Ecto neural progenitor cell (in vitro differentiated cells): ENCODE measurements around the gene CHAF1A.

Experiments used
- DNase-seq: peaks from one replicate; pipeline ENCODE4 v3.0.0-alpha.2; 2018; ENCODE audit warnings: low spot score

CHAF1A gene

DNA sequence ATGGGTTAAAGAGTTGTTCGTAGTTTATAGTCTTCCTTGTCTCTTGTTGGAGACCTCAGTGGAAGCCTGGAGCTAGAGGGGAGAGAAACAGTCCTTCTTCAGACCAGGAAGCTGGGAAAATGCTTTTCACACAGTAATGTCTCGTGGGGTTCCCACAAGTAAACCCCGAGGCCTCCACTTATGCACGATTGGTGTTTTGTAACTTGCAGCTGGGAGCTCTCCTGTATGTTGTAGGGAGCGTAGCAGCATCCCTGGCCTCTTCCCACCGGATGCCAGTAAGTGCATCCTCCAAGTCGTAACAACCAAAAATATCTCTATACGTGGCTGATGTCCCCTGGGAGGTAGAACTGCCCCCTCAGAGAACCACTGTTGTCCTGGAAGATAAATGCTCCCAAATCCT is 3.5 kb downstream of the CHAF1A start:
- DNase-seq: no peak

DNA sequence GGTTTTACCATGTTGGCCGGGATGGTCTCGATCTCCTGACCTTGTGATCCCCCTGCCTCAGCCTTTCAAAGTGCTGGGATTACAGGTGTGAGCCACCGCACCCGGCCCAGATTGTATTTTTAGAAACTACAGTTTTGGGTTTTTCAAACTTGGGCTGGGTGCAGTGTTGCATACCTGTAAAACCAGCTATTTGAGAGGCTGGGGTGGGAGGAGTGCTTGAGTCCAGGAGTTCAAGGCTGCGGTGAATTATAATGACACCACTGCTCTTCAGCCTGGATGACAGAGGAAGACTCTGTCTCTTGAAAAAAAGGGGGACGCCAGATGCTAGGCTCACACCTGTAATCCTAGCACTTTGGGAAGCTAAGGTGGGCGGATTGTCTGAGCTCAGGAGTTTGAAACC is 4.2 kb downstream of the CHAF1A start:
- no peak for DNase-seq

DNA sequence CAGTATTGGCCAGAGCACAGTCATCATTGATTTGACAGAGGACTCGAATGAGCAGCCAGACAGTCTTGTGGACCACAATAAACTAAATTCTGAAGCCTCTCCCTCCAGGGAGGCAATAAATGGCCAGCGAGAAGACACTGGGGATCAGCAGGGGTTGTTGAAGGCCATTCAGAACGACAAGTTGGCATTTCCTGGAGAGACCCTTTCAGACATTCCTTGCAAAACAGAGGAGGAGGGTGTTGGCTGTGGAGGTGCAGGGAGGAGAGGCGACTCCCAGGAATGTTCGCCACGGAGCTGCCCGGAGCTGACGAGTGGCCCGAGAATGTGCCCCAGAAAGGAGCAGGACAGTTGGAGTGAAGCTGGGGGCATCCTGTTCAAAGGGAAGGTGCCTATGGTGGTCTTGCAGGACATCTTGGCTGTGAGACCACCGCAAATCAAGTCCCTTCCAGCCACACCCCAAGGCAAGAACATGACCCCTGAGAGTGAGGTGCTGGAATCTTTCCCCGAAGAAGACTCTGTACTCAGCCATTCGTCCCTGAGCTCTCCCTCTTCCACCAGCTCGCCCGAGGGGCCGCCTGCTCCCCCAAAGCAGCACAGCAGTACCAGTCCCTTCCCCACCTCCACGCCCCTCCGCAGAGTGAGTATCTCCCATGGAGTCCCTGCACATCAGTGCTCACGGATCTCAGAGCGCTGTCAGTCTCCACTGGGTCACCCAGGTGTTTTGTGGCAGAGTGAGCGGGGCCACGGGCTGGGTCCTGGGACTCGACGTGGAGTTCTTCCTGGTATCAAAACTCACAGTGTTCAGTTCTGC is 6.9 kb downstream of the CHAF1A start:
- no peak for DNase-seq

DNA sequence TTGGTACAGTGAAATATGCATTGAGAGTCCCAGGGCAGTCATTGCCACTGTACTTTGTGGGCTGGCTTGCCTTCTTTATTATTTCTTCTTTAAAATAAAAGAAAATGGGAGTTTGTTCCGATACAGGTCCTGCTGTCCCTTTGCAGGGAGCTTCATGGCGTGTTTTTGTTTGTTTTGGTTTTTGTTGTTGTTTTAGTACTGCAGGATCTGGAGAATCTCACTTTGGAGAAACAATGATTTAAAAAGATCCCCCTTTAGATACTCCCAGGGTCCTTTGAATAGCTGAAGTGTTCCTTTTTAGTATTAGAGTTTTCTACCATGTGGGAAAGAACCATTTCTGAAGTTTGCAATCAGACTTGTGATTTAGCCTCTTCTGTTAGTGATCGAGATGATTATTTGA is 11.1 kb downstream of the CHAF1A start:
- DNase-seq: no peak

DNA sequence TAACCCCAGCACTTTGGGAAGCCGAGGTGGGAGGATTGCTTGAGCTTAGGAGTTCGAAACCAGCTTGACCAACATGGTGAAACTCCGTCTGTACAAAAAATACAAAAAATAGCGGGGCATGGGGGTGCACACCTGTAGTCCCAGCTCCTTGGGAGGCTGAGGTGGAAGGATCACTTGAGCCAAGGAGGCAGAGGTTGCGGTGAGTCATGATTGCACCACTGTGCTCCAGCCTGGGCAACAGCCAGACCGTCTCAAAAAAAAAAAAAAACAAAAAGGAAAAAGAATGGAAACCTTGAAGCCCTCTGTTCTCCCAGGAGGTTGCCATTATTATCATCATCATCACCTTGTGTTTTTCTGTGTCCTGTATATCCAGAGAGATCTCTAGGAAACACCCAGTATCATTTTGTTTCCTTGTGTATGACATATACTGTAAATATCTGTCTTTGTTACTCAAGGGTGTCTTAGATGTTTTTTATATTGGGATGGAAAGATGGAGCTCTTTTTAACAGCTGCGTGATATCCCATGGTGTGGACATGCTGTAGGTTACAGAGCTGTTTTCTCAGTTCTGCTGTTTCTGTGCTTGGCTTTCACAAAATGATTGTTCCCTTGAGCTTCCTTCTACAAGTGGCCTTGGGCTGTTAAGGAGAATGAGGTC is 11.8 kb downstream of the CHAF1A start:
- DNase-seq: no peak

DNA sequence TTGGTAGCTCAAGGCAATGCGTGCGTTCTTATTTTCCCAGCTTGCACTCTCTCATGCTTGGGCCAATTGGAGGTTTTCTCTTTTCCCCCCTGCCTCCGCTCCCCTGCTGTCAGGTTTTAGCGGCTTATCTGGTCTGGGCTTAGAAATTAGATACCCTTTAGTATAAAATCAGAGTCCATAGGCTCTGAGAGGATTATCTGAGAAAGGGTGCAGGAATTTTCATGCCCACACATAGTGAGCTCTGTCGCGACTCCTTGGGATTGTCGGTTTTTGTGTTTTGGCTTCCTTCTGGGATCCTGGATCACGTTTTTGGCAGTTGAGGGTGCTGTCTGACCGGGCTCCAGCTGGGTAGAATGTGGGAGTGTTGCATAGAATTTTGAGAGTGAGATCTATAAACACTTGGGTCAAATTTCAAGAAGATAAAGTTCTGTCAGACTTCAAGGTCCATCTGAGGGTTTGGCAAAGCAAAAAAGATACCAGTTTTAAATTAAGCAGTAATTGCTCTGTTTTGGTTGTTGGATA is 12.4 kb downstream of the CHAF1A start:
- peak; percentile 76 for DNase-seq

DNA sequence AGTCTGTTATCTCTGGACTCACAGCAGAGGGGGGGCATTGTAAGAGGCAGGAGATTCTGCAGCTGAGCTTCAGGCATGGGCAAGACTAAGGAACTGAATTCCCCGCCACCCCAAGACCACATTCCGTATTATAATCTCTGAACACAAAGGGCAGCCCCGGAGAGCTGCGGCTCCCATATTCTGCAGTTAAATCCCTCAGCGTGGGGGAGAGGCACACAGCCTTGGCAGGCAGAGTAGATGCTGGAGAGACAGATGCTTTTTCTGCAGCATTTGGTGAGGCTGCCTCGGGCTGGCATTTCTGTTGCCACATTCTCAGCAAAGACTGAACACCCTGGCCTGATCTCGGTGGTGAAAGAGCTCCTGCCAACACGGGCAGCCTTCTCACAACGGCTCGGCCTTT is 12.9 kb downstream of the CHAF1A start:
- peak; percentile 70 for DNase-seq

DNA sequence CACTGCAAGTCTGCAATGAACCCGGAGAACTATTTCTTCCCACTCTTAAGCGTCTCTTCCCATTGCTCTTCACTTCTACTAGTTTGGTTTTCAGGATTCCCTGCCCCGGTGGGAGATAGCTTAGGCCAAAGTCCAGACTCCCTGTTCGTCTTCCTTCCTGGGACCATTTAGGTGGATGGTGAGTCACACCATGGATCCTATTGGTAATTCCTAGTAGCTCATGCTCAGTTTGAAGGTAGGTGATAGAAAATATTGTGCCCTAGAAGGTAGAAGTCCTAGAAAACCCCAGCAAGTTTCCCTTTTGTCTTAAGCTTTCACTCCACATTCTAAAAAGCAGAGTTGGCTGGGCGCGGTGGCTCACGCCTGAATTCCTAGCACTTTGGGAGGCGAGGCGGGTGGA is 13.8 kb downstream of the CHAF1A start:
- no peak for DNase-seq

DNA sequence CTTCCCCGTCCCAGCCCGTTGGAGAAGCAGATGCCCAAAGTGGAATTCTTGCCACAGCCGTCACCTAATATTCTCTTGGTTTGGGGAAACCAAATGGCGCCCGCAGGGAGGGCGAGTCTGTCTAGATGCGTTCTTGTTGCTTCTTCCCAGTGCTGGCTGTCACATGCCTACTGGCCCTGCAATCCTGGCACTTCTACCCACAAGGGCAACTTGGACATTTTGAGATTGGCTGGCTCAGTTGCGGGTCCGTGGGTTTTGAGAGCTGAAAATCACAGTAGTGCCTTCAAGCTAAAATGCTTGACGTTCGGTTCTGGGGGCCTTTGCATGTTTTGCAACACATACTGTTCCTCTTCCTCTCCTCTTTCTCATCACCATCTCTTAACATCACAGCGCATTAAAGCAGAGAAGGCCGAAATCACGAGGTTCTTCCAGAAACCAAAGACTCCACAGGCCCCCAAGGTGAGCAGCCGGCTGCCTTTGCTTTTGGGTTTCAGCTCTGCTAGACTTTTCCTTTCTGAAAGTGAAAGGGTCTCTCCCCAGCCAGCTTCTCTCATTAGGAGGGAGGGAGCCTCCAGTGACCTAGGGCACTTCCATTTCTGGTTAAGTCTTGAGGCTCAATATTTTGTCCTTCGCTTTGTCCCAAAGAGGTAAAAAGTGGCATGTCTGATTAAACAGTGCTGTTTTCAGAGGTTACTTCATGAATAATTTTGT is 21.1 kb downstream of the CHAF1A start:
- DNase-seq: no peak

DNA sequence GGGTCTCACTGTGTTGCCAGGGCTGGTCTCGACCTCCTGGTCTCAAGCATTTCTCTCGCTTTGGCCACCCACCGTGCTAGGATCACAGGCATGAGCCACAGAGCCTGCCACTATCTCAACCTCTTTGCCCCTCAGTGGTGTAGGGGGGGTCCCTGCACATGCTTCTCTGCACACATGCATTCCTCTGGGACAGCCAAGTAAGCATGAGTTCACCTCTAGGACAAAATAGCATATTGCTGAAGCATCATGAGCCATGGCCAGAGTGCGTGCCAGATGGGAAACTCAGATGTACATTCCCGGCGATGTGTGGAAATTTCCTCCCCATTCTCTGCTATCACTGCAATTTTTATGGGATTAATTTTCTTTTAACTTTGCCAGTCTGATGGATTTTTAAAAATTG is 23.1 kb downstream of the CHAF1A start:
- no peak for DNase-seq

DNA sequence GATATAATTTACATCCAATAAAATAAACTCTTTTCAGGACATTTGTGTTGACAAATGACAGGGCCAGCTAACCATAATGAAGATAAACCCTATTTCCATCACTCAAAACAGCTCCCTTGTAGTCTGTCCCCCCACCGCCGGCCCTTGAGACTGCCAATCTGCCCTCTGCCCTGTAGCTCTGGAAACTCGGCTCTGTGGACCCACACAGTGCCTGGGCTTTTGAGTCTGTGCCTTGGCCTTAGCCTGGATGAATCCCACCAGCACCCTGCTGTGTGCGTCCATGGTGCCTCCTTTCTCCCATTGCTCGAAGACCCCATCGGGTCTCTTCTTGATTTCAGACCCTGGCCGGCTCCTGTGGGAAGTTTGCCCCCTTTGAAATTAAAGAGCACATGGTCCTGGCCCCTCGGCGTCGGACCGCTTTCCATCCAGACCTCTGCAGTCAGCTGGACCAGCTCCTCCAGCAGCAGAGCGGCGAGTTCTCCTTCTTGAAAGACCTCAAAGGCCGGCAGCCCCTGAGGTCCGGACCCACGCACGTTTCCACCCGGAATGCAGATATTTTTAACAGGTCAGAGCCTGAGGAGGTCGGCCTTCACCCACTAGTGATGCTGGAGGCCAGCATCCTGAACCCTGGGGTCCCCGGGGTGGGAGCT is 26.0 kb downstream of the CHAF1A start:
- DNase-seq: no peak

DNA sequence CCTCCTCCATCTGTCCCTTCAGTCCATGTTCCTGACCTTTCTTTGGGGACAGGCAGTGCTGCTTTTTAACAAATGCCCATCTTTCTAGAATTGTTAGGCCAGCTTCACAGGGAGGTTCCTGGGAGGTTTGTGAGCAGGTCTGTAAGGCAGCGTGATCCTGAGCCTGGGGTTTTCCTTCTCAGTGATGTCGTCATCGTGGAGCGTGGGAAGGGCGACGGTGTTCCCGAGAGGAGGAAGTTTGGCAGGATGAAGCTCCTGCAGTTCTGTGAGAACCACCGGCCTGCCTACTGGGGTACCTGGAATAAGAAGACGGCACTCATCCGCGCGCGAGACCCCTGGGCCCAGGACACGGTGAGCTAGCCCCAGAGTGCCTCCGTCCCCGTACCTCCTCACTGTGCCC is 26.8 kb downstream of the CHAF1A start:
- no peak for DNase-seq

DNA sequence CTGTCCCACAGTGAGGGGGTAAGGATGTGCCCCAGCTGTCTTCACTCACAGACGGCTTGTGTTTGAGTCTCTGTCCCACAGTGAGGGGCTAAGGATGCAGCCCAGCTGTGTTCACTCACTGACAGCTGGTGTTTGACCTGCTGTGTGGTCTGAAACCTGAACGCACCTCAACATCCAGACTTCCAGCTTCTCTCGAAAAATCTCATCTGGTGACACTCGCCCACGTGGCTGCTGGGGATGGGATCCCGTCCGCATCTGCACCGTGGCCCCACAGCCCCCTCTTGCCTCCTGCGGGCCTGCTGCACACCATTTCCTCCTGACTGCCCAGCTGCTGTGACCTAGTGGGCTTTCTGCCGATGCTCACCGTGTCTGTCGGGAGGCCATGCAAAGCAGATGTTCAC is 27.3 kb downstream of the CHAF1A start:
- DNase-seq: no peak

DNA sequence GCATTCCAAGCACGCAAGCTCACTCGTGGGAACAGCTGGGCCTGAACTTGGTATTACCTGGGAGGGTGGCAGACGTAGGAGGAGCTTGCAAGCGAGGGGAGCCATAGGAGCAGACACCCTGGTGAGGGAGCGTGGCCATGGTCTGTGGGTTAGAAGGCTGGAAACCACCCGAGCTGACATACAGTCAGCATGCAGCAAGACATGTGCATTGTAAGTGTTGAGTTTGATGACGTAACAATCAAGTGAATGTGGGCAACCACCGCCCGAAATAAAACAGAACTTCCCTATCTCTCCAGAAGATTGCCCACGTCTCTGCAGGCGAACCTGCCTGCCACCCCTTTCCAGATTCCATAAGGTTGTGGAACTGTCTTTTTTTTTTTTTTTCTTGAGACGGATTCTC is 28.3 kb downstream of the CHAF1A start:
- no peak for DNase-seq

DNA sequence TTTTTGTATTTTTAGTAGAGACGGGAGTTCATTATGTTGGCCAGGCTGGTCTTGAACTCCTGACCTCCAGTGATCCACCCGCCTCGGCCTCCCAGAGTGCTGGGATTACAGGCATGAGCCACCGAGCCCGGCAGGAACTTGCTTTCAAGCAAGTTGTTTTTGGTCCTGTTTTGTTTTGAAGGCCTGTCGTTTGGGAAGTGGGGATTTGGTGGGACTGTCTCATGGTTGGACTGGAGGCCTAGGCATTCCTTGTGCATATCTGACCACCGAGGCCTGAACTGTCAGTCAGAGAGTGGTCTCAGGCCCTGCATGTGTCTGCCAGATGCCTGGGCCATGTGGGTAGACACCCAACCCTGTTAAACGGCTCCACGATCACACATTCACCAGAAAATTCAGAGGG is 28.9 kb downstream of the CHAF1A start:
- DNase-seq: no peak

DNA sequence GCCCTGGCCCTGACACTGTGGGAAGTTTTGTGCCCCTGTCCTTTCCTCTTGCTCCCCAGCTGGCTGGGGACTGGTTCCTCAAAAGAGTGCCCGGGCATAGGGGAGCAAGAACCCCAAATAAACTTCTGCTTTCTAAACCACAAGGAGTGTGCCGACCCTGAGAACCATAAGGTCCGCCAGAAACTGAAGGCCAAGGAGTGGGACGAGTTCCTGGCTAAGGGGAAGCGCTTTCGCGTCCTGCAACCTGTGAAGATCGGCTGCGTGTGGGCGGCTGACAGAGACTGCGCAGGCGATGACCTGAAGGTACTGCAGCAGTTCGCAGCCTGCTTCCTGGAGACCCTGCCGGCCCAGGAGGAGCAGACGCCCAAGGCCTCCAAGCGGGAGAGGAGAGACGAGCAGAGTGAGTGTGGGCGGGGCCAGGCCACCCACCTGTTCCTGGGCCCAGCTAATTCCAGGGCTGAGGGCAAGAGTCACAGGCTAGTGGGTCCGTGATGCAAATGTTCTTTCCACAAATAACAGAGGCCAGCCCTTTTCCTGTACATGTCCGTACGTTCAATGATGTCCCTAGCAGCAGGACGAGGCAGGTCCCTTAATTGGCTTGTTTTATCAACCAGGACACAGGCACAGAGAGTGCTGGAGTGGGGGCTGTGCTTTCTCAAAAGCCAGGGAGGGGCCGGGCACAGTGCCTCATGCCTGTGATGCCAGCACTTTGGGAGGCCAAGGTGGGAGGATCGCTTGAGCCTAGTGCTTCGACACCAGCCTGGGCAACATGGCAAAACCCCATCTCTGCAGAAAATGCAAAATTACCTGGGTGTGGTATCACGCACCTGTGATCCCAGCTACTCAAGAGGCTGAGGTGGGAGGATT is 29.6 kb downstream of the CHAF1A start:
- no peak for DNase-seq

DNA sequence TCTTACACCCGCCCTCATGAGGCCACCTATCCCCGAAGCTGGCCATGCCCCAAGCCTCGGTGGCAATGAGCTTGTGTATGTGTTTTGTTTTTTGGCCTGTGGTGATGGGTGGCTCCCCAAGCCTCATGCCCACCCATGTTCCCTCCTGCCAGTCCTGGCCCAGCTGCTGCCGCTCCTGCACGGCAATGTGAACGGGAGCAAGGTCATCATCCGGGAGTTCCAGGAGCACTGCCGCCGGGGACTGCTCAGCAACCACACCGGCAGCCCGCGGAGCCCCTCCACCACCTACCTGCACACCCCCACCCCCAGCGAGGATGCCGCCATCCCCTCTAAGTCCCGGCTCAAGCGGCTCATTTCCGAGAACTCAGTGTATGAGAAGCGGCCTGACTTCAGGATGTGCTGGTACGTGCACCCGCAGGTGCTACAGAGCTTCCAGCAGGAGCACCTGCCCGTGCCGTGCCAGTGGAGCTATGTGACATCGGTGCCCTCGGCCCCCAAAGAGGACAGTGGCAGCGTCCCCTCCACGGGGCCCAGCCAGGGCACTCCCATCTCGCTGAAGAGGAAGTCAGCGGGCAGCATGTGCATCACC is 30.6 kb downstream of the CHAF1A start:
- DNase-seq: no peak

DNA sequence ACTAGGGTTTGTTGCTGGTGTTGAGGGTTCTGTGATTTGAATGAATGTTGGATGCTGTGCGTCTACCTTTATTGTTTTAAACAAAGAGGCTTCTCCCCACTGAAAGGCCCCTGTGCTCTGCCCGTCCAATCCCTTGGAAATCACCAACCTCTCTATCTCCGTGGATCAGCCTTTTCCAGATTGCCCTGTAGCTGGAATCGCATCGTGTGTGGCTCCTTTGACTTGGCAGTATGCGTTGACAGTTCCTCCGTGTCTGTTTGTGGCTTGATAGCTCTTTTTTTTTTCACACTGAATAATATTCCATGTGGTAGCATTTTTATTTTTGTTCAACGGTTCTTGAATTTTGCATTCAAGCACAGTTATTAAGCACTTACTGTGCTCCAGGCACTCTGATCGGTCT is 32.0 kb downstream of the CHAF1A start:
- no peak for DNase-seq

DNA sequence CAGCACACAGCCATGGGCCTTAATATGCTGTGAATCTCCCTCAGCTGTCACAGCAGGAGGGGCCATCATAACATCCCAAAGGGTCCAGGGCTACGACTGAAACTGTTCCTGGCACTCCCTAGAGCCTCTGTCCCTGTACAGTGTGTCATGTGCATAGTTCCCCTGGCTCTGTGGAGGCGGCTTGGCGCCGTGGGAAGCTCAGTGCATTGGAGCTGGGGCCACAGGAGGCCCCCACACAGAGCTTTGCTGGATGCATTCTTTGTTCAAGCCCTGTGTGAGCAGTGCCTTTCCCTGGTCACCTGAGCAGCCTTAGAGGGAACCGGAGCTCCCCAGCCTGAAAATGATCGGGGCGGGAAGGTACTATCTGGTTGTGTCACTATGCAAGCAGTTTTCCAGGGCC is 33.8 kb downstream of the CHAF1A start:
- no peak for DNase-seq

DNA sequence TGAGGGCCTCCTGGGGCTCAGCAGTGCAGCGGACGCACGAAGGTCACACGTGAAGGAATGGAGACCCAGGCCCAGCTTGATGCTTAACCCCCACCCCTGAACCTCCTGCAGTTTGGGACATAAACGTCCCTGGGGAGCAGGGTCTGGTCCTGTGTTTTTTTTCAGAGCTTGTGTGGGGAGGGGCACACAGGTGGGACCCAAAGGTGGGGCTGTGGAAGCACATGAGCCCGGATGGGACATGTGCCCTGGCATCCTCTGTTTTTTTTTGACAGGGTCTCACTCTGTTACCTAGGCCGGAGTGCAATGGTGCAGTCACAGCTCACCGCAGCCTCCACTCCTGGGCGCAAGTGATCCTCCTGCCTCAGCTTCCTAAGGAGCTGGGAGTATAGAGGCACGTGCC is 34.7 kb downstream of the CHAF1A start:
- DNase-seq: no peak

DNA sequence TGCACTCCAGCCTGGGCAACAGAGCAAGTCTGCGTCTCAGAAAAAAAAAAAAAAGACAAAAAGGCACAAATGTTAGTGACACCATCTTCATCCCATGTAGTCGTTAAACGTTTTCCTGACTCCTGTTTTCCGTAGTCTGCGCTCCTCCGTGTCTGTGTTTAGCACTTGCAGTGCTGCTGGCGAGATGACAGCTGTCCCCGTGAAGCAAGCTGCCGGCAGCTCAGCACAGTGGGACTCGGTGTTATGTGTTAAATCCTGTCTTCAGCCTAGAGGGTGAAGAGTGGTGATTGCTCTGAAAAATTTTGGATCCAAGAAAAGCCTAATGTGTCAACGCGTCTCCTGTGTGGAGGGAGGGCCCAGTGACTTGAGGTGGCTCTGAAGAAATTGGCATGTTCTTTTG is 36.8 kb downstream of the CHAF1A start:
- no peak for DNase-seq
